HUDEP-2 (cell line): ENCODE results near the gene ITGA6.
"Not testable (repeated sequence)": the region's sequence is repeated elsewhere in the genome, so short reads cannot be mapped to it uniquely, and the experiment has no call there.

ENCODE experiments used
- DNase-seq, 76 experiments: peaks; one replicate each; lab custom pipeline; 2025; ENCODE audit not compliant: unreplicated experiment in 76 of 76; lab: John Stamatoyannopoulos, UW

Gene ITGA6

DNA sequence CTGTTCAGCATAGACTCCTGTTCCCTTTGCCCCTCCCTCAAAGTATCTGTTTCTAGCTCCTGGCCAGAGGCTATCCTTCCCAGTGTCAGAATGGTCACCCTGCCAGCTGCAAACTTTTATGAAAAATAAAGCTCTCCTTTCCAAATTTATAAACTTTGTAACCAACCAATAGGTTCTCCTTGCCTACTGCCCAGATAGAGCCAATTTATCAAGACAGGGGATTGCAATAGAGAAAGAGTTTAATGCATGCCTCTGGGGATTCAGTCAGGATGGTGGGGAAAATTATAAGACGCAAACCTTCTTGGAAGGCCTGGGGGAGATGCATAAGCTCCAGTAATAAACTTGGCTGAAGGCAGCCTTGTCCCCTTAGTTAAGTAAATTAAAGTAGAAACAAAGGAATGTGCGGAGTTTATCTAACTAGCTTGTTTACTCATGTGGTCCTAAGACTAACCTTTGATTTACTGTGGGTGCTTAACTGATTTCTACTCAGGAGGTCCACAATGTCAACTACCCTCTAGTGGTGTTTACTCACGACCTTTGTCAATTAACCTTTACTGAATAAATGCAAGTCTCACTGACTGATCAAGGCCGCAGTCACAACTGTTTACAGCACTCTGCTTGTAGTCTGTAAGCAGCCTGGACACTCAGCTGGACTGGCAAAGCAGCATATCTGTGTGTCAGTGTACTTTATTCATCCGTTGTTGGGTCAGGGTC is 85.6 kb downstream of the ITGA6 start:
- no peak for DNase-seq

DNA sequence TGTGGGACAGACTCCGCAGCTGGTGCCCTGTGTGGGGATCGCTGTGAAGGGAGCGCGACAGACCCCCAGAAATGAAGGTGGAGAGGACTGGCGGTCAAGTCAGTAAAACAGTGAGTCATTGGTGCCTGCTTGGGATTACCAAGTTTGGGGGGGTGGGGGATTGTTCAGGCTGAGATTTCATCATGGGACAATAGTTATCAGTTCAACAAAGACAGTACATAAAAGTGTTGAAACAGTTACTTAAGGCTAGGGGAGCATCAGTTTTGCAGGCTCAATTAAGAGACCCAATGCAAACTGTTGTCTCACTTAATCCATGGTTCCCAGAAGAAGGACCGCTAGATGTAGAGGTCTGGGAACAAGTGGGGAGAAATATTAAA is 86.1 kb downstream of the ITGA6 start:
- no peak for DNase-seq

DNA sequence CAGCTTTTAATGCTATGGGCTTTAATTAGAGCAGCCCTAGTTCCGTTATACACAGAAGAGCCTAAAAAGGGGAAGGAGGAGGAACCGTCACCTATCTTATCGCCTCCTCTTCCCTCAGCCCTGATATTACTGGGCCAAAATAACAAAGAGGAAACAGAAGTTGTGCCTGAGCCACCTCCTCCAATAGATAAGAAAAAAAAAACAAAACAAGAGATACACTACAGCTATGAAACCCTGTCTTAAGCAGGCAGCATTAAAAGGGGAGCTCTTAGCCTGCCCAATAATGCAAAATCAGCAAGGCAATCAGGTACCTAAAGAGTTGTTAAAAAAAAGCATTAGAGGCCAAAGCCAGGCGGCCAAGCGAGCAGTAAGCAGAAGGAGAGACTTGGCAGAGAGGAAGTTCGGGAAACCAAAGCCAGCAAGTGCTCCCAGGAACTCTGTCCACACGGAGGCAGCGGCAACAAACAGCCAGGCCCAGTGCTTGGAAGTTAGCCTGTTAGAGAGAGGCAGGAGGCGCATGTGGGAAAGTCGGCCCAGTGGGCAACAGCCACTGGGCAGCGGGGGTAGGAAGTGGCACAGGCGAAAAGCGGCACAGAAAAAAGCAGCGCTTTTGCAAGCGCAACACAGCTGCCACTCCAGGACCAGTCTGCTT is 86.7 kb downstream of the ITGA6 start:
- DNase-seq = peak in 34 of 76 experiments; percentile 0 to 74 (median 24)

DNA sequence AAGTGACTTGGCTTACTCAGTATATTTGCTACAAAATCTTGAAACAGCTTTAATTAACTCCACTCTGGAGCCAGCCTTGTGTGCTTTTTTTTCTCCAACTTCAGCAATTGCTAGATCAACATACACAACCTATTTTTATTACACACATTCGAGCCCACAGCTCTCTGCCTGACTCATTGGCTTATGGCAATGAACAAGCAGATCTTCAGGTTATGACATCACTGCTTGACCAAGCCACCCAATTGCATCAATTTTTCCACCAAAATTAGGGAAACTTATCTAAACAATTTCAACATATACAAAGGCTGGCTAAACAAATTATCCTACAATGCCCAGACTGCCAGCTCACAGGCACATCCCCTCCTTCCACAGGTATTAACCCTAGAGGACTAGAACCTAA is 88.9 kb downstream of the ITGA6 start:
- no peak for DNase-seq

DNA sequence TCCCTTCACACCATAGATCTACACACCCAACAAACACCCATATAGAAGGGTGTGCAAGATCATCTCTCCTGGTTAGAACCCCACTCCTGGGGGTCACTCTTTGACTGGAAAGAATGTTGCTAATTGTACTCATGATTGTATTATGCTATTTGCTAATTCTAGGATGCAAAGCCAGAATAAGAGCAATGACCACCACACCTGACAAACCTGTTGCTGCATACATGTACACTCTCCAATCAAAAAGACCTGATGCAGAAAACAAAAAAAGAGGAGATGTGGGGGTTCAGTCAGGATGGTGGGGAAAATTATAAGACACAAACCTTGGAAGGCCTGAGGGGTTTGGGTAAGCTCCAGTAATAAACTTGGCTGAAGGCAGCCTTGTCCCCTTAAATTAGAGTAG is 91.6 kb downstream of the ITGA6 start:
- no peak for DNase-seq

DNA sequence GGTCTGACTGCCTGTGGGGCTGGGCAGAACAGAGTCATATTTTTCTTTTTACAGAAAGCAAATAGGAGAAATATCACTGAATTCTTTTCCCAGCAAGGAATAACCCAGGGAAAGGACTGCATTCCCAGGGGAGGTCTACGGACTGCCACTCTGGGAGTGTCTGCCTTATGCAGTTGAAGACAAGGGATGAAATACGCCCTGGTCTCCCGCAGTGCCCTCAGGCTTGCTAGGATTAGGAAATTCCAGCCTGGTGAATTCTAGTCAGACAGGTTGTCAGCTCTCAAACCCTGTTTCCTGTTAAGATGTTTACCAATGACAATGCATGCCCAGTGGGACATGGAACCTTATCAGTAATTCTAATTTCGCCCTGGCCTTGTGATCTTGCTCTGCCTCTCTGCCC is 98.2 kb downstream of the ITGA6 start:
- DNase-seq = no peak

DNA sequence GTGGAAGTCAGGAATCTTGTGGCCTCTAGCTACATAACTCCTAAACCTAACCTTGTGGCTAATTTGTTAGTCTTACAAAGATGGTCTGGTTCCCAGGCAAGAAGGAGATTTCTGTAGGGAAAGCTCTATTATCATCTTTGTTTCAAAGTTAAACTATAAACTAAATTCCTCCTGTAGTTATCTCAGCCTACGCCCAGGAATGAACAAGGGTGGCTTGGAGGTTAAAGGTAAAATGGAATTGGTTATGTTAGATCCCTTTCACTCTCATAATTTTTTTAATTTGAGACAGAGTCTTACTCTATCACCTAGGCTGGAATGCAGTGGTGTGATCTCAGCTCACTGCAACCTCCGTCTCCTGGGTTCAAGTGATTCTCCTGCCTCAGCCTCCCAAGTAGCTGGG is 103.9 kb downstream of the ITGA6 start:
- DNase-seq = no peak

DNA sequence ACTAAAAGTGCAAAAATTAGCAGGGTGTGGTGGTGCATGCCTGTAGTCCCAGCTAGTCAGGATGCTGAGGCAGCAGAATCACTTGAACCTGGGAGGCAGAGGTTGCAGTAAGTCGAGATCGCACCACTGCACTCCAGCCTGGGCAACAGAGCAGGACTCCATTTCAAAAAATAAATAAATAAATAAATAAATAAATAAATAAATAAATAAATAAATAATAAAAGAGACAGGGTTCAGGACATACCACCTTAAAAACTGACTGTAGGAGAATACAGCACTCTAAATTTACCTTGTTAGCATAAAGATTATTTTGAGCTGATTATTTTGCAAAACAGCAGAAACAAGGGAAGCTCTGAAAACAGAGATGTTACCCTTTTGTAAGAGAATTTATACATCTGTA is 105.1 kb downstream of the ITGA6 start:
- DNase-seq = not testable (repeated sequence)

DNA sequence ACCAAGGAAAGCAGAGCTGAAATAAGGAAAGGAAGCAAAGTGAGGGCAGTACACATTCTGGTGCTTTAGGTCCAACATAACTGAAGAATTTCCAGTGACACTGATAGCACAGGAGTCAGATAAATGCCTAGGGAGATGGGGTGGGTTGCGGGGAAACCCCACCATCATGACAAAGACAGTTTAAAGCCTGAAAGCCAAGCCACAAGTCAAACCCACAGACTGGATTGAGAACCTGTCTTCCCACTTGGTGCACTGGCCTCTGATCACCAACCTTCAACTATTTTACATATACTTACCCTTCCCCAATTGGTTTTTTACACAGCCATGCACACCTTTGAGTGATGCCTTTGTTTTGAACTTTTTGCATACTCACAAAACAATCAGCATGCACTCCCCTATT is 106.3 kb downstream of the ITGA6 start:
- no peak for DNase-seq

DNA sequence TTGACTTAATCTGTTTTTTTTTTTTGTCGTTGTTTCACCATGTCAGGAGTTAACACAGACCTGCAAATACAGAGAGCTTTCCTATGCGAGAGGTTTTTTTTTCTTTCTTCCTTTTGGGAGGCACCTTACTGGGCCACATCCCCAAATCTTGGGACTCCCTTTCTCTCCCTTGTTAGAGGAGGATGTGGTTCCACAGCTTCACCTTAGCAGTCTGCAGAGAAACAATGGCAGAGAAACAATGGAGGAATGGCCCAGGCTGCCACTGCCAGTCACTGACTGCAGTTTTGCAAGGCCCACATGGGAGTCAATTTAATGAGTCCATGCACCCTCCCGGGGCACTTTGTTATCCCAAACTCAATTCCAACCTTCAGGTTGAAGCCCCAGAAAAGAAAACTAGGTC is 107.7 kb downstream of the ITGA6 start:
- DNase-seq = no peak

DNA sequence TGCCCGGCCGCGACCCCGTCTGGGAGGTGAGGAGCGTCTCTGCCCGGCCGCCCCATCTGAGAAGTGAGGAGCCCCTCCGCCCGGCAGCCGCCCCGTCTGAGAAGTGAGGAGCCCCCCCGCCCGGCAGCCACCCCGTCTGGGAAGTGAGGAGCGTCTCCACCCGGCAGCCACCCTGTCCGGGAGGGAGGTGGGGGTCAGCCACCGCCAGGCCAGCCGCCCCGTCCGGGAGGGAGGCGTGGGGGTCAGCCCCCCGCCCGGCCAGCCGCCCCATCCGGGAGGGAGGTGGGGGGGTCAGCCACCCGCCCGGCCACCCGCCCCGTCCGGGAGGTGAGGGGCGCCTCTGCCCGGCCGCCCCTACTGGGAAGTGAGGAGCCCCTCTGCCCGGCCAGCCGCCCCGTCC is 110.5 kb downstream of the ITGA6 start:
- not testable (repeated sequence) for DNase-seq

DNA sequence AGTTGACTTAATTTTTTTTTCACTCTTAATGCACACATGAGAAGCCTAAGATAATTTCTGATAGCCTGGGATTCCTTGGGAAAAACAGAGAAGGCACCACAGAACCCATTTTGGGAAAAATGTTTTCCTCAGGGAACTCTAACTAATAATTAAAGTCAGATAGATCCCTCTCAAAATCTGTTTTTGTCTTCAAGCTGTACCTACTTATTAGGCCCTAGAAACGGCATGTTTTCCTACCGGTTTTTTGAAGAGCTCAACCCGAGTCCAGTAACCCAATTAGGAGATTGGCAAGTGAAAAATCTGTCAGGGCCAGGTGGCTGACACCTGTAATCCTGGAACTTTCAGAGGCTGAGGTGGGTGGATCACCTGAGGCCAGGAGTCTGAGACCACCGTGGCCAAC is 112.4 kb downstream of the ITGA6 start:
- DNase-seq = no peak

DNA sequence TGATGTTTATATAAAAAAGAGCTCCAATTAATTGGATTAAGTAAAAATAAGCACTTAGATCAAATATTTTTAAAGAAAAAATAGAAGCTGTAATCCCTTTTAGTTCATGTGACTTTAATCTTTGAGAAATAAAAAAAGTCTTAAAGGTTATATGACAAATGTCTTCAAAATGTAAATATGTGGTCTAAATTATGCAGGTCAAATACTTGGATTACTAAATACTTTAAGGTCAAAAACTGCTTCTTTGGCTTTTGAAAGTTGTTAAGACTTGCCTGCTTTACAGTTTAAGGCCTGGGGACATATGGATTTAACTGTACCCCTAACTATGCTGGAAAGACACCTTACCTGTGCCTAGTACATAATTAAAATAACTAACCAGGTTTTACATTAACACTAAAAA is 113.0 kb downstream of the ITGA6 start:
- no peak for DNase-seq

DNA sequence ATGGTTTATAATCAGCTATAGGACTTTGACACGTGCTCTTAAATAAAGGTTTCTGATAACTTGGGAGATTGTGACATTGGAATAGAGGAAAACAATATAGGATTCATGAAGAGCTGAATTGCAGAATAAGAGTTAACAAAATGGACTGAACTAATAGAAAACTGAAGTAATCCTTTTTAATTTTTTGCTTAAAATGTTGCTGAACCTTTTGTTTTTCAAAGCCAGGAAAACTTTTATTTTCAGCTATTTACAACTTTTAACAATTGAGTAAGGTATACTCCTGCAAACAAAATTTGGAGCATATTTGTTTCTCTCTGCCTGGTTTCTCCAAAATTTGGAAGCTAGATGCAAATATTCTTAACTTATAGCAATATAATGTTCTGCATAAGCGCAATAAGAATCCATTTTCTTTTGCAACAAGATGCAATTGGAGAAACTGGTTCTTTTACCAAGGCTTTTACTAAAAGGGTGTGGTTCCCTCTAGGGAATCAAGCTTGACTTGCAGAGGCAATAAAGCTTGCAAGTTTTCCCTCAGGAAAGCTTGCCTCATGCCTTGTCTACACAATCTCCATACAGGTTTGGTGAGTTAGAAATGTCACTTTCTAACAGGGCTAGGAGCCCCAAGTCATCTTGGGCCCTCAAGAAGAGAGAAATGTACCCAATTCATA is 118.2 kb downstream of the ITGA6 start:
- no peak for DNase-seq

DNA sequence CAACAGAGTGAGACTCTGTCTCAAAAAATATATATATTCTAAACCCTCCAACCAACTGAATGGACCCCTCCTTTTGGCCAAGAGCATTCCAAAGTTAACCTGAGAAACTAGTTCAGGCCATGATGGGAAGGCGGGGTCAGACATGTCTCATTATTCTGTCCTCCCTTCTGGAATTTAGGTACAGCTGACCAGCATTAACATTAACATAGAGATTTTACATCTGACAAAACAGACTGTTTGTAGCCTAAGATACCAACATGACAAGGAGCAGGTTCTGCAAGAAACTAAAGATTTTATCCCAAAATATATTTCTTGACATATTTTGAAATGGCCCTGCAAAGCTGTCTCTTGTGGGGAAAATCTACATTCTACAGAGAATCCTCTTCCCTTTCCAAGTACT is 121.7 kb downstream of the ITGA6 start:
- no peak for DNase-seq

DNA sequence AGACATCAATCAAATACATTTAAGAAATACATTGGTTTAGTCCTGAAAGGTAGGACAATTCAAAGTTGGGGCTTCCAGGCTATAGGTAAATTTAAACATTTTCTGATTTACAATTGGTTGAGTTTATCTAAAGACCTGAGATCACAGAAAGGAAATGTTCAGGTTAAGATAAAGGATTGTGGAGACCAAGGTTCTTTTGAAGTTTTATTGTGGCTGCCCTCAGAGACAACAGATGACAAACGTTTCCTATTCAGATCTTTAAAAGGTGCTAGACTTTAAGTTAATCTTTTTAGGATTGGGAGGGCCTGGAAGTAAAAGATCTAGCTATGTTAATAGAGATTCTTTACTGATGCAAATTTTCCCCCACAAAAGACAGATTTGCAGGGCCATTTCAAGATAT is 122.4 kb downstream of the ITGA6 start:
- DNase-seq = not testable (repeated sequence)

DNA sequence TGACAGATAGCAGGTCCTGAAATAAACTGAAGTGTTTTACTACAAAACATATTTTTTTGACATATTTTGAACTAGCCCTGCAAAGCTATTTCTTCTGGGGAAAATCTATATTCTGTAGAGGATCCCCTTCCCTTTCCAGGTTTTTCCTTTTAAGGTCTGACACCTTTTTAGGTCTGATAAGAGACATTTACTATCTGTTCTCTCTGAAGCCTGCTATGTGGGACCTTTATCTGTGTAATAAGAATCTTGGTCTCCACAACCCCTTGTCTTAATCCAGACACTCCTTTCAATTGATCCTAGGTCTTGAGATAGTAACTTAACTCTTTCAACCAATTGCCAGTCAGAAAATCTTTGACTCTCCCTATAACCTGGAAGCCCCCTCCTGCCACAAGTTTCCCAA is 123.0 kb downstream of the ITGA6 start:
- peak in 2 of 76 experiments; percentile 1 to 4 for DNase-seq

DNA sequence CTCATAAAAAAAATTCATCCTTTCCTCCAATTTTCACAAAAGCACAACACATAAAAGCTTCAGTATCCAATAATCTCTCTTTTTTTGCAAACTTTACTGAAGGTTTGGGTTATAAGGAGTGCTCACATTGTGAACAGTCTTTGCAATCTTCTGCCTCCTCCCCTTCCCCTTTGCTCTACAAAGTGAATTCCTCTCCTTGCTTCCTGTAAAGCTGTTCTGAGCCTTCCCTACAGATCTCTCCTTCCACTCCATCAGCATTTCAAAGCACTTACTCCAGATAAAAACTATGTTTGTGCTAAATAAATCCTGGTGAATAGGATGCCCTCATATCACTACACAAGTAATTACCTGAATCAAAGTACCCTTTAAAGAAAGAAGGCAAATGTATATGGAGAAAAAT is 123.9 kb downstream of the ITGA6 start:
- DNase-seq = no peak

DNA sequence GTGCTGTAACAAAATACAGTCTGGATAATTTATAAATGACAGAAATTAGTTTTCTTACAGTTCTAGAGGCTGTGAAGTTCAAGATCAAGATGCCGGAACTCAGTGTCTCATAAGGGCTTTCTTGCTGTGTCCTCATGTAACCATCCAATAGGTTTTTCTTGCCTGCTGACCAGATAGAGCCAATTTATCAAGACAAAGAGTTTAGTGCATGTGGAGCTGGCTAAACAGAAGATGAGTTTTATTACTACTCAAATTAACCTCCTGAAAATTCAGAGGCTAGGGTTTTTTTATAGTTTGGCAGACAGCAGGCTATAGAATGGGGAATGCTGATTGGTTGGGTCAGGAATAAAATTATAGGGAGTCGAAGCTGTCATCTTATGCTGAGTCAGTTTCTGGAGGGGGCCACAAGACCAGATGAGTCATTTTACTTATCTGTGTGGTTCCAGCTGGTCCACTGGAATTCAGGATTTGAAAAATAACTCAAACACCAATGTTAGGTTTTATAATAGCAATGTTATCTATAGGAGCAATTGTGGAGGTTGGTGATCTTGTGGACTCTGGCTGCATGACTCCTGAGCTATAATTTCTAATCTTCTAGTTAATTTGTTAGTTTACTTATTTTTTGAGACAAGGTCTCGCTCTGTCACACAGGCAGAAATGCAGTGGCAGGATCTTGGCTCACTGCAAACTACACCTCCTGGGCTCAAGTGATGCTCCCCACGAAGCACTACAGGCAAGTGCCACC is 125.3 kb downstream of the ITGA6 start:
- DNase-seq = peak in 37 of 76 experiments; percentile 5 to 75 (median 35)

DNA sequence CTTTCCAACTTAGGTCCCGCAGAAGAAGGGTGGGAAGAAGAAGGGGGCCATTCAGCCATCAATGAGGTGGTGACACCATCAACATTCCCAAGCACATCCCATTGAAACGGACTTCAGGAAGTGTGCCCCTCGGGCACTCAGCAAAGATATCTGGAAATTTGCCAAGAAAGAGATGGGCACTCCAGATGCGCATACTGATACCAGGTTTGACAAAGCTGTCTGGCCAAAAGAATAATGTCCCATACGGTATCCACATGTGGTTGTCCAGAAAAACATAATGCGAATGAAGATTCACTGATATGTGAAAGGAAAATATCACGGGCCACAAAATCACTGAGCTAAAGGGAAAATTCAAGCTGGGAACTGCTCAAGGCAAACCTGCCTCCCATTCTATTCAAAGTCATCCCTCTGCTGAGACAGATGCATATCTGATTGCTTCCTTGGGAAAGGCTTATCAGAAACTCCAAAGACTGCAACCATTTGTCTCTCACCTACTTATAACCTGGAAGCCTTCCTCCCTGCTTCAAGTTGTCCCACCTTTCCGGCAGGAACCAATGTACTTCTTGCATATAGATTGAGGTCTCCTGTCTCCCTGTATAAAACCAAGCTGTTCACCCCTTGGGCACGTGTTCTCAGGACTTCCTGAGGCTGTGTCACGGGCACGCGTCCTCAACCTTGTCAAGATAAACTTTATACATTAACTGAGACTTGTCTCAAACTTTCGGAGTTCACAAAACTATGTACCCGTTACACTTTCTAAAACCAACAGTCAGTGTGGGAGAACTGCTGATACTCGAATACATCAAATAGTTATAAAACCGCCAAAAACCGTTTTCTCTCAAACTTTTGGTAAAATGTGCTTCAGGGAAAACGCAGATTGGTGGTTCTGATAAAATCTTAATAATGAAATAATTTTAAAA is 127.2 kb downstream of the ITGA6 start:
- peak in 3 of 76 experiments; percentile 1 to 23 (median 5) for DNase-seq

DNA sequence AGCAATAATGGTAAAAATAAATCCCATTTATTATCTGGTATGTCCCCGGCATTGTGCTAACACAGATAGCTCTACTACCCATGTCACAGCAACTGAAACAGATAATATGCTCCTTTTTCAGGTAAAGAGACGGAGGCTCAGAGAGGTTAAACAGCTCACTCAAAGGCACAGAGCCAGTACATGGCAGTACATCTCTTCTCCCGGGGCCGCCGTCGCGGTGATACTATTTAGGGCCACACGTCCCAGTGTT is 127.8 kb downstream of the ITGA6 start:
- DNase-seq = no peak
